ENCODE results near the gene FUT4. TPM values are rescaled to one million over a fixed set of nuclear protein-coding genes. Genes with fewer than 3 reads are reported as not detected.
A peak's percentile ranks its signal among the peaks of the same experiment; 100 is the strongest.
"Not testable (repeated sequence)": the region's sequence is repeated elsewhere in the genome, so short reads cannot be mapped to it uniquely, and the experiment has no call there.

FUT4 gene
- total RNA-seq, 1 donor from 2014 or later: 1.4 TPM

DNA sequence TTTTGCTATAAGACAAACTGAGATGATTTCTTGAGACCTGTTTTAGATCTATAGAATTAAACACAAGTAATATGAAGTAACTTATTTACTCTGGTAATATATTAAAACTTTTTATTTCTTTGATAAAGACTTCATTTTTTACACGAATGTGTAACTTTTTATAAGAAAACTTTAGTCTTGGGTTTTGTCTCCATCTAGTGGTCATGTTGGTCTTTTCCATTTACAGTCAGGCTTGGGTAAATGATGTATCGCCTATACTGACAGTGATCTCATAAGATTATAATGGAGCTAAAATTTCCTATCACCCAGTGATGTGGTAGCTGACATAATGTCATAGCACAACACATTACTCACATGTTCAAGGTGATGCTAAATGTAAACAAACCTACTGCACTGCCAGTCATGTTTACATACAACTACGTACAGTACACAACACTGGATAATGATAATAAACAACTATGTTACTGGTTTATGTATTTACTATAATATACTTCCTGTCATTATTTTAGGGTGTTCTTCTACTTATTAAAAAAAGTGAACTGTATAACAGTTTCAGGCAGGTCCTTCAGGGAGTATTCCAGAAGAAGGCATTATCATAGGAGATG lies 38.9 kb upstream of the FUT4 start:
- no peaks in the 10 kb centered on the region for H3K9me3 ChIP-seq (replicated peaks)
- no peaks in the 10 kb centered on the region for H3K4me1 ChIP-seq
- H3K27ac ChIP-seq (replicated peaks): no peak overlapping the region
- intact Hi-C loops (cut with micrococcal nuclease): loop anchor here (10.0 kb wide), 1 partner anchor 610 kb away; no protein-coding TSS in a partner anchor
- TF ChIP-seq, protein P1, sequence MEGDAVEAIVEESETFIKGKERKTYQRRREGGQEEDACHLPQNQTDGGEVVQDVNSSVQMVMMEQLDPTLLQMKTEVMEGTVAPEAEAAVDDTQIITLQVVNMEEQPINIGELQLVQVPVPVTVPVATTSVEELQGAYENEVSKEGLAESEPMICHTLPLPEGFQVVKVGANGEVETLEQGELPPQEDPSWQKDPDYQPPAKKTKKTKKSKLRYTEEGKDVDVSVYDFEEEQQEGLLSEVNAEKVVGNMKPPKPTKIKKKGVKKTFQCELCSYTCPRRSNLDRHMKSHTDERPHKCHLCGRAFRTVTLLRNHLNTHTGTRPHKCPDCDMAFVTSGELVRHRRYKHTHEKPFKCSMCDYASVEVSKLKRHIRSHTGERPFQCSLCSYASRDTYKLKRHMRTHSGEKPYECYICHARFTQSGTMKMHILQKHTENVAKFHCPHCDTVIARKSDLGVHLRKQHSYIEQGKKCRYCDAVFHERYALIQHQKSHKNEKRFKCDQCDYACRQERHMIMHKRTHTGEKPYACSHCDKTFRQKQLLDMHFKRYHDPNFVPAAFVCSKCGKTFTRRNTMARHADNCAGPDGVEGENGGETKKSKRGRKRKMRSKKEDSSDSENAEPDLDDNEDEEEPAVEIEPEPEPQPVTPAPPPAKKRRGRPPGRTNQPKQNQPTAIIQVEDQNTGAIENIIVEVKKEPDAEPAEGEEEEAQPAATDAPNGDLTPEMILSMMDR (IDR thresholded peaks at IDR 0.05; ENCODE audit: borderline replicate concordance): peak; percentile 79
- DNase-seq: no peak
- H3K4me3 ChIP-seq: no peak overlapping the region
- peaks cover 18% of the 10 kb centered on the region for H3K36me3 ChIP-seq
- no peaks in the 10 kb centered on the region for H3K27me3 ChIP-seq (ENCODE audit: low read depth)

DNA sequence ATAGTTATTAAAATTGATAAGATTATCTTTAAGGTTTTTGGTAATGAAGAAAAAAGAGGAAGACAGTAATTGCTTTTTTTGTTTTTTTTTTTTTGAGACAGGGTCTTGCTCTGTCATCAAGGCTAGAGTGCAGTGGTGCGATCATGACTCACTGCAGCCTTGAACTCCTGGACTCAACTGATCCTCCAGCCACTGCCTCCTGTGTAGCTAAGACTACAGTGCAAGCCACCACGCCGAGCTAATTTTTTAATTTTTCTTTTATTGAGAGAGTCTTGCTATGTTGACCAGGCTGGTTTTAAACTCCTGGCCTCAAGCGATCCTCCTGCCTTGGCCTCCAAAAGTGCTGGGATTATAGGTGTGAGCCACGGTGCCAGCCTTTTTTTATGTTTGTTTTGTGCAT lies 37.2 kb upstream of the FUT4 start:
- H3K4me1 ChIP-seq; H3K27me3 ChIP-seq (ENCODE audit: low read depth); H3K36me3 ChIP-seq; H3K4me3 ChIP-seq; H3K9me3 ChIP-seq (replicated peaks); DNase-seq; H3K27ac ChIP-seq (replicated peaks): not testable (repeated sequence)
- intact Hi-C loops (cut with micrococcal nuclease): loop anchor here (10.0 kb wide), 1 partner anchor 612 kb away; no protein-coding TSS in a partner anchor

GRCh38 chr11:94507485-94507884 lies 36.2 kb upstream of the FUT4 start:
- TF ChIP-seq, protein P1 (IDR thresholded peaks at IDR 0.05; ENCODE audit: borderline replicate concordance): no peak
- peaks cover 10% of the 10 kb centered on the region for H3K27me3 ChIP-seq (ENCODE audit: low read depth)
- no peak overlapping the region for H3K4me3 ChIP-seq
- H3K36me3 ChIP-seq: no peaks in the 10 kb centered on the region
- DNase-seq: no peak
- no peaks in the 10 kb centered on the region for H3K9me3 ChIP-seq (replicated peaks)
- H3K4me1 ChIP-seq: peaks cover 7% of the 10 kb centered on the region
- H3K27ac ChIP-seq (replicated peaks): no peak overlapping the region
- intact Hi-C loops (cut with micrococcal nuclease): loop anchor here (10.0 kb wide), 1 partner anchor 613 kb away; no protein-coding TSS in a partner anchor

DNA sequence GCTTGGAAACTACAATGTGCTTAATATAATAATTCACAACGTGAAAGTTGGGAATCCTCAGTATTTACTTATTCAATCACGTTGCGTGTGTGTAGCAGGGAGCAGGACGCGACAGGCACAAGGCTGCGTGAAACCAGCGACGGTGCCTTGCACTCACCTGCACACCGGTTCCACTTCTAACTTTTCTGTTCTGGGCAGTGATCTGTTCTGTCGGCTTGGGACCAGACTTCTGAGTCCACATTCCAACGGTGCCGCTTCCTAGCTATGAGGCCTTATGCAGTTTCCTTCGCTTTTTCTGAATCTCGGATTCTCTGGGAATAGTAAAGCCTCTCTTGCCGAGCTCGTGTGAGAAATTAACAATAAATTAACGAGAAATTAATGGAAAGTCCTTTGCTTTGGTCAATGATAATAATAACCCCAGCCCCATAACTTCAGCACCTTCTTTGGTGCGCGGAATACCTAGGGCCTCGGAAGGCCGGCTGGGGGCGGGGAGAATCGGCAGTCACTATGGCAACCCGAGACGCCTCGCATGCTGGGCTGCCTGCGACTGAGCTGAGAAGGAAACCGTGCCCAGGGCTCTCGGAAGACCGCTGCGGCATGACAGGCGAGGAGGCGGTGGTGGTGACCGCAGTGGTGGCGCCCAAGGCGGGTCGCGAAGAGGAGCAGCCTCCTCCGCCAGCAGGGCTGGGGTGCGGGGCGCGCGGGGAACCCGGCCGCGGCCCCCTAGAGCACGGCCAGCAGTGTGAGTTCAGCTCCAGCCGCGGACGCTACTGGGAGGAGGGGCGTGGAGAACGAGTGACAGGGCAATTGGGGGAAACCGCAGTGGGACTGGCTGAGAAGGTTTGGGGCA lies 31.6 kb upstream of the FUT4 start, which contains the start of gene C11orf97:
TSS of gene C11orf97 (plus strand) at position 530 of the 850 bp plus-strand sequence. CDS start at position 598, 68 bp downstream.
- peak; percentile 46 for DNase-seq
- H3K27me3 ChIP-seq (ENCODE audit: low read depth): peaks cover 26% of the 10 kb centered on the region

GRCh38 chr11:94513091-94513490 lies 30.6 kb upstream of the FUT4 start:
- Histone ChIP-seq H3K4me1 (peaks cover 12% of the 10 kb centered on the region), H3K27me3 (ENCODE audit: low read depth) (peaks cover 26% of the 10 kb centered on the region), H3K36me3 (no peaks in the 10 kb centered on the region), H3K4me3 (no peak overlapping the region), H3K27ac (replicated peaks) (no peak overlapping the region), H3K9me3 (replicated peaks) (no peaks in the 10 kb centered on the region)
- TF ChIP-seq, protein P1 (IDR thresholded peaks at IDR 0.05; ENCODE audit: borderline replicate concordance): no peak
- no peak for DNase-seq
- intact Hi-C loops (cut with micrococcal nuclease): no loop called here

More for the DNA sequence above, 31.6 kb upstream of the FUT4 start, which contains the start of gene C11orf97:
- peak within 1 kb of the TSS; percentile 65 for H3K4me3 ChIP-seq
- intact Hi-C loops (cut with micrococcal nuclease): no loop called here
- TF ChIP-seq, protein P1 (IDR thresholded peaks at IDR 0.05; ENCODE audit: borderline replicate concordance): no peak
- H3K27ac ChIP-seq (replicated peaks): no peak within 1 kb of the TSS
- H3K9me3 ChIP-seq (replicated peaks): no peaks in the 10 kb centered on the region
- no peaks in the 10 kb centered on the region for H3K36me3 ChIP-seq
- peaks cover 12% of the 10 kb centered on the region for H3K4me1 ChIP-seq

Data from left ventricle myocardium inferior (tissue), 1 donor.